GM18907 (cell line): ENCODE measurements around the gene KCTD4.
"Not testable (repeated sequence)": the region's sequence is repeated elsewhere in the genome, so short reads cannot be mapped to it uniquely, and the experiment has no call there.

Experiments
- ATAC-seq: cut with Tn5 transposase; IDR thresholded peaks from one replicate; pipeline ENCODE4 v1.9.1; 2021; ENCODE audit warnings: mild to moderate bottlenecking, moderate library complexity; ENCODE audit not compliant: unreplicated experiment

The KCTD4 gene

GRCh38 chr13:45200701-45201232 lies at the start of gene KCTD4:
KCTD4 (minus strand) TSS chr13:45201045; CDS start chr13:45194567, 6,478 bp downstream.
- ATAC-seq: no peak

GRCh38 chr13:45249662-45250061 lies 48.8 kb upstream of the KCTD4 start:
- no peak for ATAC-seq

GRCh38 chr13:45244736-45245135 lies 43.9 kb upstream of the KCTD4 start:
- ATAC-seq: not testable (repeated sequence)

GRCh38 chr13:45243077-45243476 lies 42.2 kb upstream of the KCTD4 start:
- ATAC-seq: no peak

- ATAC-seq: no peak
Measured at GRCh38 chr13:45242524-45242923, 41.7 kb upstream of the KCTD4 start.

- ATAC-seq: no peak
Measured at GRCh38 chr13:45242070-45242469, 41.2 kb upstream of the KCTD4 start.

GRCh38 chr13:45240143-45240542 lies 39.3 kb upstream of the KCTD4 start:
- ATAC-seq: no peak

GRCh38 chr13:45238945-45239795 lies 38.3 kb upstream of the KCTD4 start:
- ATAC-seq: no peak

- ATAC-seq: no peak
Measured at GRCh38 chr13:45232591-45232990, 31.7 kb upstream of the KCTD4 start.

GRCh38 chr13:45231722-45232121 lies 30.9 kb upstream of the KCTD4 start:
- no peak for ATAC-seq

GRCh38 chr13:45231305-45231704 lies 30.5 kb upstream of the KCTD4 start:
- no peak for ATAC-seq

- no peak for ATAC-seq
Measured at GRCh38 chr13:45229172-45229571, 28.3 kb upstream of the KCTD4 start.

GRCh38 chr13:45228002-45228401 lies 27.2 kb upstream of the KCTD4 start:
- ATAC-seq: no peak

GRCh38 chr13:45226024-45226423 lies 25.2 kb upstream of the KCTD4 start:
- ATAC-seq: no peak

GRCh38 chr13:45225370-45225769 lies 24.5 kb upstream of the KCTD4 start:
- no peak for ATAC-seq

GRCh38 chr13:45224176-45224575 lies 23.3 kb upstream of the KCTD4 start:
- ATAC-seq: no peak

- ATAC-seq: no peak
Measured at GRCh38 chr13:45222919-45223318, 22.1 kb upstream of the KCTD4 start.

GRCh38 chr13:45222516-45222915 lies 21.7 kb upstream of the KCTD4 start:
- ATAC-seq: no peak

- ATAC-seq: no peak
Measured at GRCh38 chr13:45220403-45220802, 19.6 kb upstream of the KCTD4 start.

- no peak for ATAC-seq
Measured at GRCh38 chr13:45219938-45220375, 19.1 kb upstream of the KCTD4 start.

GRCh38 chr13:45219123-45219891 lies 18.5 kb upstream of the KCTD4 start:
- ATAC-seq: no peak

GRCh38 chr13:45218689-45219088 lies 17.8 kb upstream of the KCTD4 start:
- ATAC-seq: no peak
